Naive B cell (primary cell): Measurements from ENCODE around the gene MYO1D. TPM values are rescaled to one million over a fixed set of nuclear protein-coding genes. Genes with fewer than 3 reads are reported as not detected.
A peak's percentile ranks its signal among the peaks of the same experiment; 100 is the strongest.
"Not testable (repeated sequence)": the region's sequence is repeated elsewhere in the genome, so short reads cannot be mapped to it uniquely, and the experiment has no call there.

ENCODE experiments used
- ATAC-seq, 2 donors: fragments of 150-1000 bp; cut with Tn5 transposase; 2 replicates each; pipeline ENCODE4 v1.10.0; 2021; ENCODE audit warnings: low read depth in 2 of 2, mild to moderate bottlenecking in 2 of 2, moderate library complexity in 2 of 2
- DNase-seq: peaks from one replicate; pipeline ENCODE4 v3.0.0; 2022
- H3K27ac Mint-ChIP-seq, 6 donors: one replicate each; pipeline ENCODE4 v1.8.0; 2020 to 2022; ENCODE audit warnings: mild to moderate bottlenecking in 6 of 6, mixed read lengths in 6 of 6, moderate library complexity in 5 of 6, inconsistent platforms in 2 of 6
- H3K27me3 Mint-ChIP-seq, 3 donors: one replicate each; pipeline ENCODE4 v1.8.0; 2021 to 2022; ENCODE audit warnings: mixed read lengths in 3 of 3, mild to moderate bottlenecking in 1 of 3
- H3K36me3 Mint-ChIP-seq, 2 donors: one replicate each; pipeline ENCODE4 v1.8.0; 2020 to 2022; ENCODE audit warnings: mixed read lengths in 2 of 2, inconsistent platforms in 1 of 2, mild to moderate bottlenecking in 1 of 2
- H3K4me1 Mint-ChIP-seq, 3 donors: one replicate each; pipeline ENCODE4 v1.8.0; 2020 to 2022; ENCODE audit warnings: mixed read lengths in 3 of 3, inconsistent platforms in 1 of 3, mild to moderate bottlenecking in 1 of 3, moderate library complexity in 1 of 3
- H3K4me3 Mint-ChIP-seq, 8 donors: one replicate each; pipeline ENCODE4 v1.8.0; 2020 to 2022; ENCODE audit warnings: mild to moderate bottlenecking in 8 of 8, mixed read lengths in 8 of 8, moderate library complexity in 8 of 8, inconsistent platforms in 2 of 8
- H3K9me3 Mint-ChIP-seq, 7 donors: one replicate each; pipeline ENCODE4 v1.8.0; 2020 to 2022; ENCODE audit warnings: mixed read lengths in 7 of 7, mild to moderate bottlenecking in 5 of 7, inconsistent platforms in 2 of 7, moderate library complexity in 1 of 7
- polyA plus RNA-seq, 6 donors: library from polyadenylated mRNA; unstranded; fragments of 300-500 nt; fragmentation: Illumina TruSeq; gene quantifications; one replicate each; pipeline ENCODE4 v1.2.3, GENCODE V29; 2021; ENCODE audit warnings: low read depth in 6 of 6

The MYO1D gene
- polyA plus RNA-seq, 6 donors from 2014 or later: 1.9 to 3.7 (median 2.6) TPM

- Mint-ChIP-seq H3K9me3 (no peaks in the 10 kb centered on the region), H3K36me3 (peaks cover 0 to 5% of the 10 kb centered on the region in 2 donors), H3K27me3 (no peaks in the 10 kb centered on the region), H3K4me3 (no peak overlapping the region), H3K27ac (no peak overlapping the region), H3K4me1 (peaks cover 9 to 12% (median 11%) of the 10 kb centered on the region in 3 donors)
- ATAC-seq (no peak), DNase-seq (no peak)
Observed at GRCh38 chr17:32739722-32740121, 137.2 kb downstream of the MYO1D start.

- H3K4me1 Mint-ChIP-seq: peaks cover 9 to 12% (median 11%) of the 10 kb centered on the region in 3 donors
- not testable (repeated sequence) for H3K36me3 Mint-ChIP-seq, H3K27ac Mint-ChIP-seq
Observed at GRCh38 chr17:32739151-32739550, 137.8 kb downstream of the MYO1D start.

GRCh38 chr17:32733401-32733800 is 143.5 kb downstream of the MYO1D start:
- DNase-seq (no peak), ATAC-seq (no peak)
- peak overlapping the region in 1 of 8 donors; percentile 35 for H3K4me3 Mint-ChIP-seq
- H3K27me3 Mint-ChIP-seq: no peaks in the 10 kb centered on the region
- H3K27ac Mint-ChIP-seq: no peak overlapping the region
- no peaks in the 10 kb centered on the region for H3K4me1 Mint-ChIP-seq
- peaks cover 0 to 8% of the 10 kb centered on the region in 2 donors for H3K36me3 Mint-ChIP-seq
- peaks cover 4 to 8% (median 5%) of the 10 kb centered on the region in 7 donors for H3K9me3 Mint-ChIP-seq

More at GRCh38 chr17:32739151-32739550, 137.8 kb downstream of the MYO1D start:
- H3K27me3 Mint-ChIP-seq, H3K4me3 Mint-ChIP-seq, DNase-seq, ATAC-seq, H3K9me3 Mint-ChIP-seq: not testable (repeated sequence)

GRCh38 chr17:32732900-32733299 is 144.0 kb downstream of the MYO1D start:
- Mint-ChIP-seq H3K36me3 (peaks cover 0 to 8% of the 10 kb centered on the region in 2 donors), H3K27ac (no peak overlapping the region), H3K9me3 (peaks cover 4 to 8% (median 5%) of the 10 kb centered on the region in 7 donors), H3K4me1 (no peaks in the 10 kb centered on the region), H3K4me3 (no peak overlapping the region), H3K27me3 (no peaks in the 10 kb centered on the region)
- ATAC-seq (no peak), DNase-seq (no peak)

- H3K4me3 Mint-ChIP-seq: no peak overlapping the region
- H3K36me3 Mint-ChIP-seq: peaks cover 0 to 8% of the 10 kb centered on the region in 2 donors
- no peaks in the 10 kb centered on the region for H3K27me3 Mint-ChIP-seq
- H3K9me3 Mint-ChIP-seq: peaks cover 4 to 8% (median 5%) of the 10 kb centered on the region in 7 donors
- H3K4me1 Mint-ChIP-seq: no peaks in the 10 kb centered on the region
- ATAC-seq (no peak), DNase-seq (no peak)
- no peak overlapping the region for H3K27ac Mint-ChIP-seq
Observed at GRCh38 chr17:32732296-32732642, 144.7 kb downstream of the MYO1D start.

- DNase-seq (no peak), ATAC-seq (no peak)
- Mint-ChIP-seq H3K9me3 (peaks cover 4 to 8% (median 5%) of the 10 kb centered on the region in 7 donors), H3K4me3 (no peak overlapping the region), H3K36me3 (peaks cover 0 to 4% of the 10 kb centered on the region in 2 donors), H3K27ac (no peak overlapping the region), H3K4me1 (no peaks in the 10 kb centered on the region), H3K27me3 (no peaks in the 10 kb centered on the region)
Observed at GRCh38 chr17:32731556-32732295, 145.2 kb downstream of the MYO1D start.

GRCh38 chr17:32727681-32728080 is 149.2 kb downstream of the MYO1D start:
- Mint-ChIP-seq H3K4me3 (no peak overlapping the region), H3K27me3 (no peaks in the 10 kb centered on the region), H3K9me3 (peaks cover 8 to 25% (median 20%) of the 10 kb centered on the region in 7 donors), H3K27ac (no peak overlapping the region), H3K36me3 (peaks cover 8 to 21% of the 10 kb centered on the region in 2 donors), H3K4me1 (no peaks in the 10 kb centered on the region)
- ATAC-seq (no peak), DNase-seq (no peak)

- H3K27me3 Mint-ChIP-seq: no peaks in the 10 kb centered on the region
- no peak for DNase-seq
- peaks cover 20 to 21% of the 10 kb centered on the region in 2 donors for H3K36me3 Mint-ChIP-seq
- no peak overlapping the region for H3K4me3 Mint-ChIP-seq
- ATAC-seq: no peak
- no peak overlapping the region for H3K27ac Mint-ChIP-seq
- H3K4me1 Mint-ChIP-seq: no peaks in the 10 kb centered on the region
- peaks cover 4 to 19% (median 12%) of the 10 kb centered on the region in 7 donors for H3K9me3 Mint-ChIP-seq
Observed at GRCh38 chr17:32725697-32726096, 151.2 kb downstream of the MYO1D start.

GRCh38 chr17:32723310-32723955 is 153.5 kb downstream of the MYO1D start:
- DNase-seq (no peak), ATAC-seq (no peak)
- Mint-ChIP-seq H3K4me3 (no peak overlapping the region), H3K27ac (no peak overlapping the region), H3K36me3 (peaks cover 21 to 27% of the 10 kb centered on the region in 2 donors), H3K9me3 (peaks cover 4 to 19% (median 12%) of the 10 kb centered on the region in 7 donors), H3K27me3 (peaks cover 0 to 5% (median 0%) of the 10 kb centered on the region in 3 donors), H3K4me1 (no peaks in the 10 kb centered on the region)

GRCh38 chr17:32722733-32723132 is 154.2 kb downstream of the MYO1D start:
- no peaks in the 10 kb centered on the region for H3K4me1 Mint-ChIP-seq
- H3K4me3 Mint-ChIP-seq: no peak overlapping the region
- no peak for ATAC-seq
- peaks cover 0 to 5% (median 0%) of the 10 kb centered on the region in 3 donors for H3K27me3 Mint-ChIP-seq
- peaks cover 4 to 19% (median 12%) of the 10 kb centered on the region in 7 donors for H3K9me3 Mint-ChIP-seq
- H3K36me3 Mint-ChIP-seq: peaks cover 21 to 27% of the 10 kb centered on the region in 2 donors
- no peak for DNase-seq
- H3K27ac Mint-ChIP-seq: no peak overlapping the region

- Mint-ChIP-seq H3K9me3 (peaks cover 4 to 16% (median 10%) of the 10 kb centered on the region in 7 donors), H3K27me3 (peaks cover 0 to 5% (median 0%) of the 10 kb centered on the region in 3 donors), H3K27ac (no peak overlapping the region), H3K4me3 (no peak overlapping the region), H3K36me3 (peaks cover 18 to 26% of the 10 kb centered on the region in 2 donors), H3K4me1 (no peaks in the 10 kb centered on the region)
- ATAC-seq: no peak
- DNase-seq: no peak
Observed at GRCh38 chr17:32720671-32721070, 156.3 kb downstream of the MYO1D start.

- no peak for ATAC-seq
- H3K9me3 Mint-ChIP-seq: peaks cover 0 to 6% (median 1%) of the 10 kb centered on the region in 7 donors
- H3K27me3 Mint-ChIP-seq: peaks cover 0 to 5% (median 0%) of the 10 kb centered on the region in 3 donors
- no peak overlapping the region for H3K4me3 Mint-ChIP-seq
- no peaks in the 10 kb centered on the region for H3K4me1 Mint-ChIP-seq
- H3K36me3 Mint-ChIP-seq: peaks cover 9 to 22% of the 10 kb centered on the region in 2 donors
- DNase-seq: no peak
- no peak overlapping the region for H3K27ac Mint-ChIP-seq
Observed at GRCh38 chr17:32719689-32720088, 157.2 kb downstream of the MYO1D start.

- peaks cover 0 to 15% of the 10 kb centered on the region in 2 donors for H3K36me3 Mint-ChIP-seq
- H3K27ac Mint-ChIP-seq, DNase-seq, ATAC-seq, H3K27me3 Mint-ChIP-seq, H3K9me3 Mint-ChIP-seq, H3K4me1 Mint-ChIP-seq, H3K4me3 Mint-ChIP-seq: not testable (repeated sequence)
Observed at GRCh38 chr17:32714922-32715321, 162.0 kb downstream of the MYO1D start.

- not testable (repeated sequence) for H3K4me1 Mint-ChIP-seq, ATAC-seq, H3K9me3 Mint-ChIP-seq, H3K4me3 Mint-ChIP-seq, DNase-seq, H3K27me3 Mint-ChIP-seq
- H3K36me3 Mint-ChIP-seq: peaks cover 0 to 15% of the 10 kb centered on the region in 2 donors
- peak overlapping the region in 1 of 6 donors; percentile 54 for H3K27ac Mint-ChIP-seq
Observed at GRCh38 chr17:32714206-32714605, 162.7 kb downstream of the MYO1D start.
